Immature natural killer cell (primary cell): ENCODE results near the gene SLC7A7. TPM values are rescaled to one million over a fixed set of nuclear protein-coding genes. Genes with fewer than 3 reads are reported as not detected.
A peak's percentile ranks its signal among the peaks of the same experiment; 100 is the strongest.

ENCODE experiments used
- DNase-seq, 3 donors: peaks; one replicate each; pipeline ENCODE4 v3.0.0; 2022; ENCODE audit warnings: mixed read lengths in 1 of 3
- H3K27ac Mint-ChIP-seq, 6 donors: one replicate each; pipeline ENCODE4 v1.8.0; 2020; ENCODE audit warnings: mixed read lengths in 6 of 6, mild to moderate bottlenecking in 5 of 6, inconsistent platforms in 4 of 6, moderate library complexity in 3 of 6
- H3K27me3 Mint-ChIP-seq, 3 donors: one replicate each; pipeline ENCODE4 v1.8.0; 2020 to 2021; ENCODE audit warnings: low read depth in 3 of 3, mild to moderate bottlenecking in 3 of 3, mixed read lengths in 3 of 3, moderate library complexity in 3 of 3, inconsistent platforms in 1 of 3
- H3K36me3 Mint-ChIP-seq, 3 donors: one replicate each; pipeline ENCODE4 v1.8.0; 2020; ENCODE audit warnings: mixed read lengths in 3 of 3, inconsistent platforms in 2 of 3, mild to moderate bottlenecking in 2 of 3
- H3K4me1 Mint-ChIP-seq, 2 donors: one replicate each; pipeline ENCODE4 v1.8.0; 2020; ENCODE audit warnings: inconsistent platforms in 2 of 2, mild to moderate bottlenecking in 2 of 2, mixed read lengths in 2 of 2, moderate library complexity in 1 of 2
- H3K4me3 Mint-ChIP-seq, 5 donors: one replicate each; pipeline ENCODE4 v1.8.0; 2020; ENCODE audit warnings: mild to moderate bottlenecking in 5 of 5, mixed read lengths in 5 of 5, inconsistent platforms in 3 of 5, moderate library complexity in 3 of 5
- H3K9me3 Mint-ChIP-seq, 6 donors: one replicate each; pipeline ENCODE4 v1.8.0; 2020; ENCODE audit warnings: mild to moderate bottlenecking in 6 of 6, mixed read lengths in 6 of 6, inconsistent platforms in 4 of 6, moderate library complexity in 3 of 6
- polyA plus RNA-seq, 3 donors: library from polyadenylated mRNA; unstranded; fragments of 300-500 nt; fragmentation: Illumina TruSeq; gene quantifications; one replicate each; pipeline ENCODE4 v1.2.3, GENCODE V29; 2021

SLC7A7 gene
- polyA plus RNA-seq, 3 donors from 2014 or later = 0.67 to 5.8 (median 1.1) TPM

DNA sequence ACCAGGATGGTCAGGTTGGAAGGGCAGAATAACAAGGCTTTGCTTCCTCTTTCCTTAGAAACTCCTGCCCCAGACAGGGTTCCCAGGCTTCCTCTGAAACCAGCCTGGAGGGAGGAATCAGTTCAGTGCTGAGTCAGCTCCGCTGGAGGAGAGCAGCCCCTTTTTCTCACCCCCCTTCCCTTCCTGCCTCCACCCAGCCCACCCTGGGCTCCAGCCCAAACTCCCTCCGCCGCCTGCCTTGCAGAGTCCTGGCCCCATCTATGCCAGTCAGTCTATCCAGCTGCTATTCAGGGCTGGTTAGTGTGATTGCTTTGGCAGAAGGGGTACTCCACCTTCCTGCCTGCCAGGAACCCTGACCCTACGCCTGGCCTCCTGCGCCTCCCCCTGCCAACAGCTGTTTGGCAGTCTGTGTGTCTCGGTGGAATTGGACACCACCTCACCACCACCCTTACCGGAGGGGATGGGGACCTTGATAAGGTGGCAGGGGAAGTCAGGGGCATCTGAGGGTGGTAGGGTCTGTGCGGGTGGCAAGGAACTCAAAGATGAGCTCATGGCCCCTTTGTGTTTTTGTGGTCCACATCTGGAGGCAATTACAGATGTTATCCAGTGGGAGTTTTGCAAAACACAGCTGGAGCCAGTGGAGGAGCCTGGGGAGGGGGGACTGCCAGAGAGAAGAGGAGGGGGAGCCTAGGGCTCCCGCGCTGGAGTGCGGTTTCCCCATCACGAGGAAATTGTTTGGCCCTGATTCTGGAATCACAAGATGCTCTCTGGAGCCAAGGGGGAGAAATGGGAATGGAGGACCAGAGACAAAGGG, 33.3 kb upstream of the SLC7A7 start:
- no peak overlapping the region for H3K4me3 Mint-ChIP-seq
- no peak overlapping the region for H3K27ac Mint-ChIP-seq
- DNase-seq = no peak
- no peaks in the 10 kb centered on the region for H3K36me3 Mint-ChIP-seq
- peaks cover 8 to 14% (median 13%) of the 10 kb centered on the region in 3 donors for H3K27me3 Mint-ChIP-seq
- no peaks in the 10 kb centered on the region for H3K9me3 Mint-ChIP-seq
- peaks cover 7 to 8% of the 10 kb centered on the region in 2 donors for H3K4me1 Mint-ChIP-seq

DNA sequence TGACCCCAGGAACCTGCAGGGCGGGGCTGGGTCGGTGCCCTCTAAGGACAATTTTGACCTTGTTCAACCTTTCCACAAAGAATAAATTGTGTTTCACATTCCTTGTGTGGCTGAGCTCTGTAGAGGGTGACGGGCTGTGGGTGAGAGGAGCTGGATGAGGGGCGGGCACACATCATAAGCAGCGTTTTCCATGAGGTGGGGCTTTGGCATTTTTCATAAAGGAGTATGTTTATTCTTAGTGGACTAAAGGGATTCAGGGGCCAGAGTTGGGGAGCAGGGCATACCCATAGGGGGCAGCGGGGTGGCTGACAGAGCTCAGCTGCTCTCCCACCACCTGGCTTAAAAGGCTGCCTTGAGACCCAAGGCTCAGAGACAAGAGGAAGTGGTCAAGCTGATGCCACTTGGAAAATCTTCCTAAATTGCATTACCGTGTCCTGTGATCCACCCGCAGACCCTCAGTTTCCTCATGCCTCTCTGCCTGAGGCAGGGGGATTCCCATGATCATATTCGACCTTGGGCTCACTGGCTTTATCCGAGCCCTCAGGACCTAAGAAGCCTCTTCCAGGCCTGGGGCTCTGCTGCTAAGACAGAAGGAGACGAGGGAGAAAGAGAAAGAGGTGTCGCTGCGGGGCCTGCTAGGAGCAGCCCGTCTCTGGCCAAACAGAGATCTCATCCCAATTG, 32.6 kb upstream of the SLC7A7 start:
- peaks cover 6 to 11% (median 9%) of the 10 kb centered on the region in 3 donors for H3K27me3 Mint-ChIP-seq
- no peaks in the 10 kb centered on the region for H3K9me3 Mint-ChIP-seq
- no peak for DNase-seq
- no peak overlapping the region for H3K27ac Mint-ChIP-seq
- H3K4me3 Mint-ChIP-seq = no peak overlapping the region
- H3K36me3 Mint-ChIP-seq = no peaks in the 10 kb centered on the region
- H3K4me1 Mint-ChIP-seq = peaks cover 1 to 2% of the 10 kb centered on the region in 2 donors

DNA sequence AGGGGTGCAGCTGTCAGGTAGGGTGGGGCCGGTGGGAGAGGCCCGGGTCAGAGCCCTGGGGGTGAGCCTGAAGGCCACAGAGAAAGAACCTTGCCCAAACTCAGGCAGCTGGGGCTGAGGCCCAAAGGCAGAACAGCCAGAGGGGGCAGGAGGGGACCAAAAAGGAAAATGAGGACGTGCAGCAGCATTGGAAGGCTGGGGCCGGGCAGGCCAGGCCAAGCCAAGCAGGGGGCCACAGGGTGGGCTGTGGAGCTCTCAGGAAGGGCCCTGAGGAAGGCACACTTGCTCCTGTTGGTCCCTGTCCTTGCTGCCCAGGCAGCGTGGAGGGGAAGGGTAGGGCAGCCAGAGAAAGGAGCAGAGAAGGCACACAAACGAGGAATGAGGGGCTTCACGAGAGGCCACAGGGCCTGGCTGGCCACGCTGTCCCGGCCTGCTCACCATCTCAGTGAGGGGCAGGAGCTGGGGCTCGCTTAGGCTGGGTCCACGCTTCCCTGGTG, 31.6 kb upstream of the SLC7A7 start:
- Mint-ChIP-seq H3K27me3 (peaks cover 6 to 11% (median 8%) of the 10 kb centered on the region in 3 donors), H3K27ac (no peak overlapping the region), H3K36me3 (no peaks in the 10 kb centered on the region), H3K4me1 (peaks cover 0 to 2% of the 10 kb centered on the region in 2 donors), H3K9me3 (no peaks in the 10 kb centered on the region), H3K4me3 (no peak overlapping the region)
- DNase-seq = no peak

DNA sequence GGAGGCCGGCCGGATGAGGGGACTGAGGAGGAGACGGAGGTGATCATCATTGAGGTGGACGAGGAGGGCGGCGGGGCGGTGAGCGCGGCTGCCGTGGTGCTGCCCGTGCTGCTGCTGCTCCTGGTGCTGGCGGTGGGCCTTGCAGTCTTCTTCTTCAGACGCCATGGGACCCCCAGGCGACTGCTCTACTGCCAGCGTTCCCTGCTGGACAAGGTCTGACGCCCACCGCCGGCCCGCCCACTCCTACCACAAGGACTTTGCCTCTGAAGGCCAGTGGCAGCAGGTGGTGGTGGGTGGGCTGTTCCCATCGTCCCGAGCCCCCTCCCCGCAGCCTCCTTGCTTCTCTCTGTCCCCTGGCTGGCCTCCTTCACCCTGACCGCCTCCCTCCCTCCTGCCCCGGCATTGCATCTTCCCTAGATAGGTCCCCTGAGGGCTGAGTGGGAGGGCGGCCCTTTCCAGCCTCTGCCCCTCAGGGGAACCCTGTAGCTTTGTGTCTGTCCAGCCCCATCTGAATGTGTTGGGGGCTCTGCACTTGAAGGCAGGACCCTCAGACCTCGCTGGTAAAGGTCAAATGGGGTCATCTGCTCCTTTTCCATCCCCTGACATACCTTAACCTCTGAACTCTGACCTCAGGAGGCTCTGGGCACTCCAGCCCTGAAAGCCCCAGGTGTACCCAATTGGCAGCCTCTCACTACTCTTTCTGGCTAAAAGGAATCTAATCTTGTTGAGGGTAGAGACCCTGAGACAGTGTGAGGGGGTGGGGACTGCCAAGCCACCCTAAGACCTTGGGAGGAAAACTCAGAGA, 30.8 kb upstream of the SLC7A7 start:
- peaks cover 8 to 13% (median 11%) of the 10 kb centered on the region in 3 donors for H3K27me3 Mint-ChIP-seq
- no peak overlapping the region for H3K27ac Mint-ChIP-seq
- H3K9me3 Mint-ChIP-seq = peaks cover 0 to 2% (median 0%) of the 10 kb centered on the region in 6 donors
- H3K4me3 Mint-ChIP-seq = no peak overlapping the region
- H3K36me3 Mint-ChIP-seq = no peaks in the 10 kb centered on the region
- no peak for DNase-seq
- H3K4me1 Mint-ChIP-seq = no peaks in the 10 kb centered on the region

DNA sequence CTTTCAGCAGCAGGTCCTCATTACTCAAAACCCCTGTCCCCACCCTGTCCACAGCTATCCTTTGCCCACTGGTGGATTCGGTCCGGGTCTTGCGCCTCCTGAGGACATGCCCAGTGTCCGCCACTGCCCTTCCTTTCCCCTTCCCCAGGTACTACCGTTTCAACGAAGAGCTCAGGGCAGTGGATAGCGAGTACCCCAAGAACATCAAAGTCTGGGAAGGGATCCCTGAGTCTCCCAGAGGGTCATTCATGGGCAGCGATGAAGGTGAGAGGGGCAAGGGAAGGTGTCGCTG, 29.8 kb upstream of the SLC7A7 start:
- Mint-ChIP-seq H3K9me3 (peaks cover 0 to 2% (median 0%) of the 10 kb centered on the region in 6 donors), H3K27me3 (peaks cover 6 to 13% (median 12%) of the 10 kb centered on the region in 3 donors), H3K4me1 (no peaks in the 10 kb centered on the region), H3K4me3 (no peak overlapping the region), H3K27ac (no peak overlapping the region), H3K36me3 (no peaks in the 10 kb centered on the region)
- DNase-seq = no peak

DNA sequence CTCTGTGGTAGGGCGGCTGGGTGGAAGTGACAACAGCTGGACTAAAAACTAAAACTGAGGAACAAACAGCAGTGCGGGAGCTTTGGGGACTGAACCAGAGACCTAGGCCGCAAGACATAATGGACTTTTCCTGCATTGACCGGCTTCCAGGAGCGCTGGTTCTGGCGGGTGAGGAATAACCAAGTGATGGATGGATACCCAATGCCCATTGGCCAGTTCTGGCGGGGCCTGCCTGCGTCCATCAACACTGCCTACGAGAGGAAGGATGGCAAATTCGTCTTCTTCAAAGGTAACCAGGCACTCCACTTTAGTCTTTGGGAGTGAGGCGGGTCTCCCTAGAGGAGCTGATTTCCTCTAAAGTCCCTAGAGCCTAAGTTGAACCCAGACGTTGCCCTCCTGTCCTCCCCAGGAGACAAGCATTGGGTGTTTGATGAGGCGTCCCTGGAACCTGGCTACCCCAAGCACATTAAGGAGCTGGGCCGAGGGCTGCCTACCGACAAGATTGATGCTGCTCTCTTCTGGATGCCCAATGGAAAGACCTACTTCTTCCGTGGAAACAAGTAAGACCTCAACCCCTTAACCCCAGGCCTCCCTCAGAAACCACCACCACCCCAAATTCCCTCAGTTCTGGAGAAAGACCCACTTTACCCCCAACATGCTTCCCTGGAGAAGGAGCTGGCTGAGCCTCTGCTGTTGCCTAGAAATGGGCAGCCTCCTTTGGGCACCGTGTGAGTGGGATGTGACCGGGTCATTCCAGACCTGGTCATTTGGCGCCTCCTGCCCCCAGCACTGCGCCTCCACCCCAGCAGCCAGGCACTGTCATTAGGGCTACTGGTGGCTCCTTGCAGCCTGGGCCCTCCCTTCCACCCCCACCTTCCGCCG, 29.2 kb upstream of the SLC7A7 start:
- H3K27ac Mint-ChIP-seq = no peak overlapping the region
- no peaks in the 10 kb centered on the region for H3K36me3 Mint-ChIP-seq
- H3K4me1 Mint-ChIP-seq = no peaks in the 10 kb centered on the region
- DNase-seq = no peak
- H3K27me3 Mint-ChIP-seq = peaks cover 6 to 14% (median 12%) of the 10 kb centered on the region in 3 donors
- H3K4me3 Mint-ChIP-seq = no peak overlapping the region
- peaks cover 0 to 3% (median 0%) of the 10 kb centered on the region in 6 donors for H3K9me3 Mint-ChIP-seq

DNA sequence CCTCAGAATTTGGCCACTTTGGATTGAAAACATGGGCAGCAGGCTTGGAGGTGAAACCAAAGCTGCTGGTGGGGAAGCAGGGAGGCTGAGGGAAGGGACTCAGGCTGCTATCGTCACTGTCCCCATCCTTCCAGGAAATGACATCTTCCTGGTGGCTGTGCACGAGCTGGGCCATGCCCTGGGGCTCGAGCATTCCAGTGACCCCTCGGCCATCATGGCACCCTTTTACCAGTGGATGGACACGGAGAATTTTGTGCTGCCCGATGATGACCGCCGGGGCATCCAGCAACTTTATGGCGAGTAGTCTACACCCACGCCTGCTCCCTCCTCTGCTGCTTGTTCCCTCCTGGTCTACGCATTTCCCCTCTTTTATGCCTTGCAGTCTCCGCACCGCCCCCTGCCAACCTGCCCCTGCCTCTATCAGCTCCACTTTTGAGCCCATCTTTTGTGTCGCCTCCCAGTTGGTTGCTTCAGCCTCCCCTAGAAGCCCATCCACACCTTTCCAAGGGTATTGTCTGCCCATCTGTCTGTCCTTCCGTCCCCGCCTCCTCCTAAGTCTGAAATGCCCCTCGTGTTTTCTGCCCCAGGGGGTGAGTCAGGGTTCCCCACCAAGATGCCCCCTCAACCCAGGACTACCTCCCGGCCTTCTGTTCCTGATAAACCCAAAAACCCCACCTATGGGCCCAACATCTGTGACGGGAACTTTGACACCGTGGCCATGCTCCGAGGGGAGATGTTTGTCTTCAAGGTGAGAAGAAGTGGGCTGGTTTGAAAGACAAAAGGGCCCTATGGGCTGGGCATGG, 28.1 kb upstream of the SLC7A7 start:
- H3K27ac Mint-ChIP-seq = no peak overlapping the region
- no peaks in the 10 kb centered on the region for H3K4me1 Mint-ChIP-seq
- no peak overlapping the region for H3K4me3 Mint-ChIP-seq
- DNase-seq = no peak
- H3K36me3 Mint-ChIP-seq = no peaks in the 10 kb centered on the region
- H3K9me3 Mint-ChIP-seq = peaks cover 0 to 3% (median 0%) of the 10 kb centered on the region in 6 donors
- H3K27me3 Mint-ChIP-seq = peaks cover 5 to 21% (median 17%) of the 10 kb centered on the region in 3 donors

DNA sequence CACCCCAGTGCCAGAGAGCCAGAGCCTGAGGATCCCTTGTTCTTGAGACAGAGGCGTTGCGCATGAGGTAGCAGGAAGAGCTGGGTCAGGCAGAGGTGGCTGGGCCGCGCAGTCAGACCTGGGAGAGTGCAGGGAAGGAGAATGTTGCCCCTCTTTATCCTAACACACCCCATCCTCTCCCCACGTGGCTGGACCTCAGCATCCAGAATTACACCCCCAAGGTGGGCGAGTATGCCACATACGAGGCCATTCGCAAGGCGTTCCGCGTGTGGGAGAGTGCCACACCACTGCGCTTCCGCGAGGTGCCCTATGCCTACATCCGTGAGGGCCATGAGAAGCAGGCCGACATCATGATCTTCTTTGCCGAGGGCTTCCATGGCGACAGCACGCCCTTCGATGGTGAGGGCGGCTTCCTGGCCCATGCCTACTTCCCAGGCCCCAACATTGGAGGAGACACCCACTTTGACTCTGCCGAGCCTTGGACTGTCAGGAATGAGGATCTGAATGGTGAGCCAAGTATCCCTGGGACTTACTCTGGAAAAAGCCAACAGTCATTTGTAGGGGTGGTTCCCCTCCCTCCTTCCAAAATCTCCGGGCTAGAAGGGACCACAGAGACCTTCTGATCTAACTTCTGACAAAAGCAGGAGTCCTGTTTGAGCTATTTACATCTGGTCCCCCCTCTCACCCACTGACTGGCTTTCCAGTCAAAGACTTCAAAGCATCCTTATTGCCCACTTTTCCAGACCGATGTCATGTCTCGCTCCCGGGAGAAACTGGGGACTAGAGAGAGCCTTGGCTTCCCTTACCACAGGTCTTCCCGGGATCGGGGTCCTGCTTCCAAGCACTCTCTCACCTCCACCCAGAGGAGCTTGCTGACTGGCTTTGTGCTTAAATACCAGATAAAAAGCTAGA, 27.2 kb upstream of the SLC7A7 start:
- Mint-ChIP-seq H3K36me3 (no peaks in the 10 kb centered on the region), H3K4me1 (no peaks in the 10 kb centered on the region)

DNA sequence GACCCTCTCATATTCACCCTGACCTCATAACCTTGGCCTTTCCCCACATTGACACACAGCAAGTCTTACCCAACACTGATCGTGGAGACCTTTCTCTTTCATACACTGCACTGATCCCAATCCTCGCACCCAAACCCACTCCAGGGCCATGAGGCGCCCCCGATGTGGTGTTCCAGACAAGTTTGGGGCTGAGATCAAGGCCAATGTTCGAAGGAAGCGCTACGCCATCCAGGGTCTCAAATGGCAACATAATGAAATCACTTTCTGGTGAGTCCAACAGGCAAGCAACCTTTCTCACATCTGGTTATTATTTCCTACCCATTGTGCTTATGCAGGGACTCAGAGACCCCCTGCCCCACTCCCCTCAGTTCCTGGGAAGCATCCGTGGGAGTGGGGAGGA, 26.5 kb upstream of the SLC7A7 start:
- Mint-ChIP-seq H3K4me1 (peaks cover 4 to 6% of the 10 kb centered on the region in 2 donors), H3K27me3 (peaks cover 8 to 25% (median 16%) of the 10 kb centered on the region in 3 donors), H3K27ac (no peak overlapping the region), H3K9me3 (peaks cover 0 to 3% (median 0%) of the 10 kb centered on the region in 6 donors), H3K4me3 (no peak overlapping the region), H3K36me3 (no peaks in the 10 kb centered on the region)
- no peak for DNase-seq

More for the DNA sequence above, 27.2 kb upstream of the SLC7A7 start:
- Mint-ChIP-seq H3K27ac (no peak overlapping the region), H3K27me3 (peaks cover 5 to 21% (median 14%) of the 10 kb centered on the region in 3 donors), H3K4me3 (no peak overlapping the region), H3K9me3 (peaks cover 0 to 3% (median 0%) of the 10 kb centered on the region in 6 donors)
- DNase-seq = no peak

DNA sequence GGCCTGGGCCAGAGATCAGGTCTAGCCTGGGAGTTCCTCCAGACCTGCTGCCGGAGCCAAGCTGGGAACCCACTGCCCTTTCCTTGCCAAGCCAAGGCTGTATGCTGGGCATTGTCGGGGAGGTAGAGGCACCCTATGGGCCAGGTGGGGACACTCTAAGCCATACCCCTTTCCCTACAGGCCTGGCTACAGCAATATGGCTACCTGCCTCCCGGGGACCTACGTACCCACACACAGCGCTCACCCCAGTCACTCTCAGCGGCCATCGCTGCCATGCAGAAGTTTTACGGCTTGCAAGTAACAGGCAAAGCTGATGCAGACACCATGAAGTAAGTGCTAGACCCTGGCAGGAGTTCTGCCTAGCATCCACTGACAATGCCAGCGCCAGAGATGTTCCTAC, 26.1 kb upstream of the SLC7A7 start:
- H3K9me3 Mint-ChIP-seq = peaks cover 0 to 3% (median 0%) of the 10 kb centered on the region in 6 donors
- DNase-seq = no peak
- no peak overlapping the region for H3K27ac Mint-ChIP-seq

DNA sequence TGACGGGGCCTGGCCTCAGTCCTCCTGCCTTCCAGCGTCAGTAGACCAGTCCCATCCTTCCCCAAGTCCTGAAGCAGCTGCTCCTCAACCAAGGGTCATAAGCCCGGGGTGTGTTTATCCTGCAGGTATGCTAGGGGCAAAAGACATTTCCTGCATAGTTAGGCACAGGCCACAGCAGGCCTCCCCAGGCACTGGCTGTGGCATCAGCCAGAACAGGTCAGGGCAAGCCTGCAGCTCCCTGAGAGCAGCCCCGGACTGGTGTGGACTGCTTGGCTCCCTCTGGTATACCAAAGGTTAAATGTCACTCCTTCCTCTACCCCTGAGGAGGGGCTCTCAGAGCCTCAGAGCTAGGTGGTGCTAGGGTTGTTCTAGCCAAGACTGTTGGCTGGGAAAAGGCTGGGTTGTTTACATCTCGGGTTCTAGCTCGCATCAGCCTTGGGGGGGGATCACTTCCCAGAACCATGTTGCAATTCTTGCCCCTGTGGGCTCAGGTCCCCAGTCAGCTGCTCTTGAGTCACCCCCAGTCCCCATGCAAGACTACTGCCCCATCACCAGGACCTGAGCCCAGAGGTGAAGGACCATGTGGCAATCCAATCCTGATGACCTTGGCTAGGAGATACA, 24.0 kb upstream of the SLC7A7 start:
- H3K4me3 Mint-ChIP-seq = peak overlapping the region in 1 of 5 donors; percentile 37
- peaks cover 0 to 3% (median 0%) of the 10 kb centered on the region in 6 donors for H3K9me3 Mint-ChIP-seq
- peaks cover 13 to 30% (median 16%) of the 10 kb centered on the region in 3 donors for H3K27me3 Mint-ChIP-seq
- H3K27ac Mint-ChIP-seq = no peak overlapping the region
- H3K36me3 Mint-ChIP-seq = peaks cover 5 to 14% (median 13%) of the 10 kb centered on the region in 3 donors
- H3K4me1 Mint-ChIP-seq = peaks cover 5 to 7% of the 10 kb centered on the region in 2 donors
- DNase-seq = no peak

More for the DNA sequence above, 26.1 kb upstream of the SLC7A7 start:
- Mint-ChIP-seq H3K36me3 (no peaks in the 10 kb centered on the region), H3K27me3 (peaks cover 10 to 27% (median 16%) of the 10 kb centered on the region in 3 donors), H3K4me3 (no peak overlapping the region), H3K4me1 (peaks cover 5 to 7% of the 10 kb centered on the region in 2 donors)
